Stomach (tissue), 4 donors: Measurements from ENCODE around the gene KCNG2.
"Not testable (repeated sequence)": the region's sequence is repeated elsewhere in the genome, so short reads cannot be mapped to it uniquely, and the experiment has no call there.

ENCODE experiments used
- EP300 ChIP-seq: sonication (generic); formaldehyde crosslinking; IDR thresholded peaks from one replicate; pipeline ENCODE4 v1.6.1; 2017; ENCODE audit warnings: antibody characterized with exemption
- POLR2A ChIP-seq, 4 donors: fragments of 450-650 bp; IDR thresholded peaks; one replicate each; pipeline ENCODE4 v1.6.1; 2016; ENCODE audit warnings: antibody characterized with exemption in 4 of 4, control low read depth in 2 of 4, mild to moderate bottlenecking in 1 of 4, moderate library complexity in 1 of 4
- TF ChIP-seq, protein P1 (sequence below), 7 experiments: fragments of 450-650 bp in 4 of 7; fragments of 200-600 bp in 3 of 7; sonication (generic) in 3 of 7; IDR thresholded peaks; one replicate each; pipeline ENCODE4 v1.5.1; 2016 to 2019; ENCODE audit warnings: antibody characterized with exemption in 7 of 7, control low read depth in 2 of 7, mild to moderate bottlenecking in 1 of 7

DNA sequence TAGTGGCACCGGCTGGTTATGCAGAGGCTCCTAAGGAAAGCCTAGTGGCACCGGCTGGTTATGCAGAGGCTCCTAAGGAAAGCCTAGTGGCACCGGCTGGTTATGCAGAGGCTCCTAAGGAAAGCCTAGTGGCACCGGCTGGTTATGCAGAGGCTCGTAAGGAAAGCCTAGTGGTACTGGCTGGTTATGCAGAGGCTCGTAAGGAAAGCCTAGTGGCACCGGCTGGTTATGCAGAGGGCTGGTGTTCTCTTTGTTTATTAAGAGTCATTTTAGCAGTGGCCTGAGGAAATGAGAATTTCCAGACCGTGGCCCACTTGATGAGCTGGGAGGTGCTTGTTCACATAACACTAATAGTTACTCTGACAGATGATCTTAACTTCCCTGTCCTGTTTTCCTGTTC, 44.8 kb upstream of the KCNG2 start:
- TF ChIP-seq EP300; POLR2A (IDR thresholded peaks at IDR 0.05): not testable (repeated sequence)
- TF ChIP-seq, protein P1, sequence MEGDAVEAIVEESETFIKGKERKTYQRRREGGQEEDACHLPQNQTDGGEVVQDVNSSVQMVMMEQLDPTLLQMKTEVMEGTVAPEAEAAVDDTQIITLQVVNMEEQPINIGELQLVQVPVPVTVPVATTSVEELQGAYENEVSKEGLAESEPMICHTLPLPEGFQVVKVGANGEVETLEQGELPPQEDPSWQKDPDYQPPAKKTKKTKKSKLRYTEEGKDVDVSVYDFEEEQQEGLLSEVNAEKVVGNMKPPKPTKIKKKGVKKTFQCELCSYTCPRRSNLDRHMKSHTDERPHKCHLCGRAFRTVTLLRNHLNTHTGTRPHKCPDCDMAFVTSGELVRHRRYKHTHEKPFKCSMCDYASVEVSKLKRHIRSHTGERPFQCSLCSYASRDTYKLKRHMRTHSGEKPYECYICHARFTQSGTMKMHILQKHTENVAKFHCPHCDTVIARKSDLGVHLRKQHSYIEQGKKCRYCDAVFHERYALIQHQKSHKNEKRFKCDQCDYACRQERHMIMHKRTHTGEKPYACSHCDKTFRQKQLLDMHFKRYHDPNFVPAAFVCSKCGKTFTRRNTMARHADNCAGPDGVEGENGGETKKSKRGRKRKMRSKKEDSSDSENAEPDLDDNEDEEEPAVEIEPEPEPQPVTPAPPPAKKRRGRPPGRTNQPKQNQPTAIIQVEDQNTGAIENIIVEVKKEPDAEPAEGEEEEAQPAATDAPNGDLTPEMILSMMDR (IDR thresholded peaks at IDR 0.05), result not testable (repeated sequence)
